ENCODE data around the gene SPOCK1. TPM values are rescaled to one million over a fixed set of nuclear protein-coding genes. Genes with fewer than 3 reads are reported as not detected.

SPOCK1 gene
- total and polyA plus RNA-seq, 7 donors = 4.2 to 52.7 (median 16.0) TPM

DNA sequence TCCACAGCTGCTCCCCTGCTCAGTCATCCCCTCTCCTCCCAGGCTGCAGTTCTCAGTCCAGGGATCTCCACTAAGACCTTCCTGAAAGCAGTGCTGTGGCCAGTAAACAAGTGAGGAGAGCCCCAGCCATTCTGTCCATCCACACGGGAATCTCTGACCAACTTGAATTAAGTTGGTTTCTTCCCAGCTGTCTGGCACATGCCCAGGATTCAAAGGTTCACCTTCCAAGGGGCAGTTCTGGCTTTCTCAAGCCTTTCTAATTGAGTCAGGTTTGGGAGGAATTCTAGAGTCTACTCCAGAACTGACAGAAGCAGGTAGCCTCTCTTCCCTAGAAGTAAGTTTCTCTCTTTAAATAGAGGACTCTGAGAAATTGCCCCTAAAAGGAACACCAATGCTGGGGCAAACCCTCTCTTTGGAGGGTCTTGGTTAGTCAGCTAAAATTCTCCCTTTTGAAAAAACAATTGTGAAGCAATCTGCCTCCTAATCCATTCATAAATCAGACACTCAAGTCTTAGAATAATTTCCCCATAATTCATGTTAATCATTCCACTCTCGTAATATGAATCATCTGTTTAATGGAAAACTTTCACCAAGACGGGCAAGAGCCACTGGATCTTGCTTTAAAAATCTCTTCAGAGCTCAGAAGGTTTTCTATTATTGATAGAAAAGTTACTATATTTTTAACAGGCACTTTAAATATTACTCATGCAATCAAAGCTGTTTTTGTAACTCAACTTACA is 133.8 kb downstream of the SPOCK1 start:
- TF ChIP-seq, protein P1, sequence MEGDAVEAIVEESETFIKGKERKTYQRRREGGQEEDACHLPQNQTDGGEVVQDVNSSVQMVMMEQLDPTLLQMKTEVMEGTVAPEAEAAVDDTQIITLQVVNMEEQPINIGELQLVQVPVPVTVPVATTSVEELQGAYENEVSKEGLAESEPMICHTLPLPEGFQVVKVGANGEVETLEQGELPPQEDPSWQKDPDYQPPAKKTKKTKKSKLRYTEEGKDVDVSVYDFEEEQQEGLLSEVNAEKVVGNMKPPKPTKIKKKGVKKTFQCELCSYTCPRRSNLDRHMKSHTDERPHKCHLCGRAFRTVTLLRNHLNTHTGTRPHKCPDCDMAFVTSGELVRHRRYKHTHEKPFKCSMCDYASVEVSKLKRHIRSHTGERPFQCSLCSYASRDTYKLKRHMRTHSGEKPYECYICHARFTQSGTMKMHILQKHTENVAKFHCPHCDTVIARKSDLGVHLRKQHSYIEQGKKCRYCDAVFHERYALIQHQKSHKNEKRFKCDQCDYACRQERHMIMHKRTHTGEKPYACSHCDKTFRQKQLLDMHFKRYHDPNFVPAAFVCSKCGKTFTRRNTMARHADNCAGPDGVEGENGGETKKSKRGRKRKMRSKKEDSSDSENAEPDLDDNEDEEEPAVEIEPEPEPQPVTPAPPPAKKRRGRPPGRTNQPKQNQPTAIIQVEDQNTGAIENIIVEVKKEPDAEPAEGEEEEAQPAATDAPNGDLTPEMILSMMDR (IDR thresholded peaks at IDR 0.05) = no peak

DNA sequence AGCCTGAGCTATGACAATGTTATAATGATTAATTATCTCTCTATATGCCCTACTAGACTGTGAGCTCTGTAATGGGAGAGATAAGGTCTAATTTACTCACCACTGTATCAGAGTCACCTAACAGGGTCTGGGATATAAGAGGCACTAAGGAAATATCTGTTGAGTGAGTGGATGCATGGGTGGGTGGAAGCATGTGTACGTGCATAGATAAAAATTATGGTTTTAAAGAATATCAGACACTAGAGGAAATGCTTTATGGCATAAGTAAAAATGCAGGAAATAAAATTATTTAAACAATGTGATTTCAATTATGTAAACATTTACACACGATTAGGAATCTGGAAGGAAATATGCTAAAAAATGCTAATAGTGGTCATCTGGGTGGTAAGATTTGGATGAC is 137.8 kb downstream of the SPOCK1 start:
- intact Hi-C loops (cut with DNase I) = no loop called here
- TF ChIP-seq, protein P1 (IDR thresholded peaks at IDR 0.05) = no peak
- 54 to 77% (median 67%) methylated on average over 2 of the region's 2 CpGs for WGBS, 3 donors
- Histone ChIP-seq H3K4me3 (no peak overlapping the region), H3K27ac (no peak overlapping the region), H3K4me1 (no peaks in the 10 kb centered on the region), H3K36me3 (ENCODE audit: insufficient read depth in 1 of 2, low read depth in 1 of 2) (no peaks in the 10 kb centered on the region), H3K9me3 (no peaks in the 10 kb centered on the region), H3K27me3 (ENCODE audit: insufficient read depth in 3 of 3, low read length in 2 of 3) (peaks cover 0 to 4% (median 0%) of the 10 kb centered on the region in 3 donors)
- DNase-seq = no peak
- no peak for ATAC-seq

More for the DNA sequence above, 133.8 kb downstream of the SPOCK1 start:
- Histone ChIP-seq H3K4me1 (no peaks in the 10 kb centered on the region), H3K27me3 (ENCODE audit: insufficient read depth in 3 of 3, low read length in 2 of 3) (peaks cover 0 to 4% (median 0%) of the 10 kb centered on the region in 3 donors), H3K9me3 (no peaks in the 10 kb centered on the region), H3K4me3 (no peak overlapping the region), H3K36me3 (ENCODE audit: insufficient read depth in 1 of 2, low read depth in 1 of 2) (no peaks in the 10 kb centered on the region), H3K27ac (no peak overlapping the region)
- no peak for DNase-seq
- 47 to 48% (median 48%) methylated on average over 3 of the region's 3 CpGs for WGBS, 3 donors
- intact Hi-C loops (cut with DNase I) = no loop called here
- ATAC-seq = no peak

DNA sequence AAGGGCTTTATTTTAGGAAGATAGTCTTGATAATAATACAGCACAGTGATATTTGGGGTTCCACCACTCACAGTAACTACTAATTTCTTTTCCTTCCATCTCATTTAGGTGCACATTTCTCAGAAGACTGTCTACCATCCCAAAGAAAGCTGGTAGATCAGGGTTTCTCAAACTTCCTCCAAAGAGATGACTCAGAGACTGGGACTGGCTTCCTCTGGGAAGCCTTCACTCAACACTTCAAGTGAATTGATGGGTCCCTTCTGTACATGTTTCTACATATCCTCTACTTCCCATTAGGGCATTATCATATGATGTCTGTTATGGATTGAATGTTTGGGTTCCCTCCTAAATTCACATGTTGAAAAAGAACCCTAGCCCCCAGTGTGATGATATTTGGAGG is 138.5 kb downstream of the SPOCK1 start:
- H3K27me3 ChIP-seq (ENCODE audit: insufficient read depth in 3 of 3, low read length in 2 of 3) = peaks cover 0 to 4% (median 0%) of the 10 kb centered on the region in 3 donors
- no peak overlapping the region for H3K4me3 ChIP-seq
- no peaks in the 10 kb centered on the region for H3K9me3 ChIP-seq
- no peak overlapping the region for H3K27ac ChIP-seq
- DNase-seq = no peak
- TF ChIP-seq, protein P1 (IDR thresholded peaks at IDR 0.05) = no peak
- H3K36me3 ChIP-seq (ENCODE audit: insufficient read depth in 1 of 2, low read depth in 1 of 2) = no peaks in the 10 kb centered on the region
- no peaks in the 10 kb centered on the region for H3K4me1 ChIP-seq
- intact Hi-C loops (cut with DNase I) = no loop called here
- ATAC-seq = no peak

DNA sequence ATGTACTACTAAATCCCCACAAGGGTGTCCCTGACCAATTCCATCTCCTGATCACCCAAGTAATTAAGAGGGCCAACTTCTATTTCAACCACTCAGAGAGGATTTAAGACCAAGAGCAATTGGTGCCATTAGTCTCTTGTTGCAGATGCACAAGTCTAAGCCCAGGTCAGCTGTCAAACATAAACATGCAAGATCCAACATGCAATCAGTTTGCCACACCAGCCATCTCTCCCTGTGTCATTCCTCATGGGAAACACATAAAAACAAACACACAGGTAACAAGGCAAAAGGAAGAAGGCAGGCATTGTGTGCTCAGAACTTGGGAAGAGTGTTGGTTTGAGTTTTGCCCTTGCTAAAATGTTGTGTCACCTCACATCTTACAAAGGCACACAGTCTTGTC is 139.2 kb downstream of the SPOCK1 start:
- TF ChIP-seq, protein P1 (IDR thresholded peaks at IDR 0.05) = no peak
- ATAC-seq (no peak), DNase-seq (no peak)
- Histone ChIP-seq H3K27me3 (ENCODE audit: insufficient read depth in 3 of 3, low read length in 2 of 3) (peaks cover 0 to 4% (median 2%) of the 10 kb centered on the region in 3 donors), H3K9me3 (no peaks in the 10 kb centered on the region), H3K4me1 (no peaks in the 10 kb centered on the region), H3K36me3 (ENCODE audit: insufficient read depth in 1 of 2, low read depth in 1 of 2) (no peaks in the 10 kb centered on the region), H3K27ac (no peak overlapping the region), H3K4me3 (no peak overlapping the region)
- intact Hi-C loops (cut with DNase I) = no loop called here

DNA sequence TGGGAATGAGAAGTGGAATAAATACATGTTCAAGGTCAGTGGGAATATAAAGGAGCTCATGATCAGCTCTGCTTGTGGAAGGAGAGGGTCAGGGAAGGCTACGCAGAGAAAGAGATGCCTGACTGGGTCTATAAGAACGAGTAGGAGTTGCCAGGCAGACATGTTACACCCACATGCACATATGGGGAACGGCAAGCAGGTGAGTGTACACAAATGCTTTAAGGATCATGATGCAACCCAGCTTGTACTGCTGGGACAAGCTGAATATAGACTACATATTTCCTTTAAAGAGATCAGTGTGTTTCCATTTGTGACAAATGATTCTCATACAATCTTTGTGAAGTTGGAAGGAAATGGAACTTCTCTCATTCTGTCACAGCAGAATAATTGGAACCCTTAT is 141.7 kb downstream of the SPOCK1 start:
- no peaks in the 10 kb centered on the region for H3K36me3 ChIP-seq (ENCODE audit: insufficient read depth in 1 of 2, low read depth in 1 of 2)
- H3K9me3 ChIP-seq = no peaks in the 10 kb centered on the region
- no peak overlapping the region for H3K27ac ChIP-seq
- intact Hi-C loops (cut with DNase I) = no loop called here
- no peaks in the 10 kb centered on the region for H3K4me1 ChIP-seq
- H3K27me3 ChIP-seq (ENCODE audit: insufficient read depth in 3 of 3, low read length in 2 of 3) = peaks cover 0 to 4% (median 2%) of the 10 kb centered on the region in 3 donors
- H3K4me3 ChIP-seq = no peak overlapping the region
- TF ChIP-seq, protein P1 (IDR thresholded peaks at IDR 0.05) = no peak
- WGBS, 3 donors = 79 to 85% (median 79%) methylated on average over 3 of the region's 3 CpGs
- no peak for DNase-seq
- no peak for ATAC-seq
